ENCODE data around the gene NRROS. TPM values are rescaled to one million over a fixed set of nuclear protein-coding genes. Genes with fewer than 3 reads are reported as not detected.

The NRROS gene
- total RNA-seq, 1 experiment from 2014 or later: 0.07 TPM

DNA sequence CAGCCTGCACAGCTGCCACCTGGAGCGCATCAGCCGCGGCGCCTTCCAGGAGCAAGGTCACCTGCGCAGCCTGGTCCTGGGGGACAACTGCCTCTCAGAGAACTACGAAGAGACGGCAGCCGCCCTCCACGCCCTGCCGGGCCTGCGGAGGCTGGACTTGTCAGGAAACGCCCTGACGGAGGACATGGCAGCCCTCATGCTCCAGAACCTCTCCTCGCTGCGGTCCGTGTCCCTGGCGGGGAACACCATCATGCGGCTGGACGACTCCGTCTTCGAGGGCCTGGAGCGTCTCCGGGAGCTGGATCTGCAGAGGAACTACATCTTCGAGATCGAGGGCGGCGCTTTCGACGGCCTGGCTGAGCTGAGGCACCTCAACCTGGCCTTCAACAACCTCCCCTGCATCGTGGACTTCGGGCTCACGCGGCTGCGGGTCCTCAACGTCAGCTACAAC is 20.4 kb downstream of the NRROS start:
- no peak for TF ChIP-seq CTCF (conservative IDR thresholded peaks at IDR 0.05; ENCODE audit: low read depth, low read length)
- TF ChIP-seq EZH2phosphoT487 (IDR thresholded peaks at IDR 0.05; ENCODE audit: borderline replicate concordance, low read length): no peak
- no peak for TF ChIP-seq EZH2 (IDR thresholded peaks at IDR 0.05; ENCODE audit: low read length, unreplicated experiment)
- DNase-seq (no peak), ATAC-seq (no peak)
- H3K9me2 ChIP-seq (replicated peaks; ENCODE audit: low read length): no peaks in the 10 kb centered on the region
- no peak overlapping the region for H3K4me2 ChIP-seq (ENCODE audit: low read length)
- H3F3A ChIP-seq (ENCODE audit: low read length, unreplicated experiment): no peaks in the 10 kb centered on the region
- no peaks in the 10 kb centered on the region for H3K27me3 ChIP-seq (ENCODE audit: low read length)
- BruUV-seq (replicated peaks): no TSS peak
- ChIA-PET CTCF (no interaction called here), POLR2A (ENCODE audit: unreplicated experiment) (no interaction called here)
- no peak overlapping the region for H2AFZ ChIP-seq (ENCODE audit: low read length)
- intact Hi-C loops (cut with micrococcal nuclease): no loop called here
- no peaks in the 10 kb centered on the region for H3K79me2 ChIP-seq (ENCODE audit: low read length)
- no peak overlapping the region for H3K27ac ChIP-seq (ENCODE audit: low read length)
- H4K20me1 ChIP-seq (ENCODE audit: low read length): no peaks in the 10 kb centered on the region
- H3K9me3 ChIP-seq (ENCODE audit: low read length): no peaks in the 10 kb centered on the region
- H3K4me3 ChIP-seq (ENCODE audit: low read length): no peak overlapping the region
- H3K4me1 ChIP-seq (ENCODE audit: insufficient read depth, low read length): no peaks in the 10 kb centered on the region
- H3K9ac ChIP-seq (ENCODE audit: low read length): no peak overlapping the region
- H3K36me3 ChIP-seq (ENCODE audit: low read depth, low read length): no peaks in the 10 kb centered on the region

DNA sequence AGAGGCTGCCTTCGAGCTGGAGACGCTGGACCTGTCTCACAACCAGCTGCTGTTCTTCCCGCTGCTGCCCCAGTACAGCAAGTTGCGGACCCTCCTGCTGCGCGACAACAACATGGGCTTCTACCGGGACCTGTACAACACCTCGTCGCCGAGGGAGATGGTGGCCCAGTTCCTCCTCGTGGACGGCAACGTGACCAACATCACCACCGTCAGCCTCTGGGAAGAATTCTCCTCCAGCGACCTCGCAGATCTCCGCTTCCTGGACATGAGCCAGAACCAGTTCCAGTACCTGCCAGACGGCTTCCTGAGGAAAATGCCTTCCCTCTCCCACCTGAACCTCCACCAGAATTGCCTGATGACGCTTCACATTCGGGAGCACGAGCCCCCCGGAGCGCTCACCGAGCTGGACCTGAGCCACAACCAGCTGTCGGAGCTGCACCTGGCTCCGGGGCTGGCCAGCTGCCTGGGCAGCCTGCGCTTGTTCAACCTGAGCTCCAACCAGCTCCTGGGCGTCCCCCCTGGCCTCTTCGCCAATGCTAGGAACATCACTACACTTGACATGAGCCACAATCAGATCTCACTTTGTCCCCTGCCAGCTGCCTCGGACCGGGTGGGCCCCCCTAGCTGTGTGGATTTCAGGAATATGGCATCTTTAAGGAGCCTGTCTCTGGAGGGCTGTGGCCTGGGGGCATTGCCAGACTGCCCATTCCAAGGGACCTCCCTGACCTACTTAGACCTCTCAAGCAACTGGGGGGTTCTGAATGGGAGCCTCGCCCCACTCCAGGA is 21.1 kb downstream of the NRROS start:
- BruUV-seq (replicated peaks): no TSS peak
- Histone ChIP-seq H3K4me2 (ENCODE audit: low read length) (no peak overlapping the region), H3K36me3 (ENCODE audit: low read depth, low read length) (no peaks in the 10 kb centered on the region), H3K4me3 (ENCODE audit: low read length) (no peak overlapping the region), H3K4me1 (ENCODE audit: insufficient read depth, low read length) (no peaks in the 10 kb centered on the region), H3K9ac (ENCODE audit: low read length) (no peak overlapping the region), H4K20me1 (ENCODE audit: low read length) (no peaks in the 10 kb centered on the region), H3K79me2 (ENCODE audit: low read length) (no peaks in the 10 kb centered on the region), H3F3A (ENCODE audit: low read length, unreplicated experiment) (no peaks in the 10 kb centered on the region), H2AFZ (ENCODE audit: low read length) (no peak overlapping the region), H3K27me3 (ENCODE audit: low read length) (no peaks in the 10 kb centered on the region), H3K9me3 (ENCODE audit: low read length) (no peaks in the 10 kb centered on the region), H3K27ac (ENCODE audit: low read length) (no peak overlapping the region), H3K9me2 (replicated peaks; ENCODE audit: low read length) (no peaks in the 10 kb centered on the region)
- intact Hi-C loops (cut with micrococcal nuclease): no loop called here
- TF ChIP-seq EZH2 (IDR thresholded peaks at IDR 0.05; ENCODE audit: low read length, unreplicated experiment) (no peak), EZH2phosphoT487 (IDR thresholded peaks at IDR 0.05; ENCODE audit: borderline replicate concordance, low read length) (no peak), CTCF (conservative IDR thresholded peaks at IDR 0.05; ENCODE audit: low read depth, low read length) (no peak)
- peak; percentile 36 for DNase-seq
- ChIA-PET POLR2A (ENCODE audit: unreplicated experiment) (no interaction called here), CTCF (no interaction called here)
- ATAC-seq: no peak

DNA sequence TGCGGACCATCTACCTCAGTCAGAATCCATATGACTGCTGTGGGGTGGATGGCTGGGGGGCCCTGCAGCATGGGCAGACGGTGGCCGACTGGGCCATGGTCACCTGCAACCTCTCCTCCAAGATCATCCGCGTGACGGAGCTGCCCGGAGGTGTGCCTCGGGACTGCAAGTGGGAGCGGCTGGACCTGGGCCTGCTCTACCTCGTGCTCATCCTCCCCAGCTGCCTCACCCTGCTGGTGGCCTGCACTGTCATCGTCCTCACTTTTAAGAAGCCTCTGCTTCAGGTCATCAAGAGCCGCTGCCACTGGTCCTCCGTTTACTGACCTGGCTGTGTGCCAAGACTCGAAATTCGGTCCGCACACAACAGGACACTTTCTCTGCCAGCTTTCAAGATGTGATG is 21.9 kb downstream of the NRROS start:
- POLR2A ChIA-PET (ENCODE audit: unreplicated experiment): no interaction called here
- no peaks in the 10 kb centered on the region for H3K27me3 ChIP-seq (ENCODE audit: low read length)
- H3K9ac ChIP-seq (ENCODE audit: low read length): no peak overlapping the region
- H3K4me2 ChIP-seq (ENCODE audit: low read length): no peak overlapping the region
- no peaks in the 10 kb centered on the region for H3K9me3 ChIP-seq (ENCODE audit: low read length)
- H3K4me1 ChIP-seq (ENCODE audit: insufficient read depth, low read length): no peaks in the 10 kb centered on the region
- no peak overlapping the region for H3K4me3 ChIP-seq (ENCODE audit: low read length)
- H3F3A ChIP-seq (ENCODE audit: low read length, unreplicated experiment): no peaks in the 10 kb centered on the region
- intact Hi-C loops (cut with micrococcal nuclease): no loop called here
- CTCF ChIA-PET: no interaction called here
- no peaks in the 10 kb centered on the region for H3K79me2 ChIP-seq (ENCODE audit: low read length)
- H4K20me1 ChIP-seq (ENCODE audit: low read length): no peaks in the 10 kb centered on the region
- peak; percentile 12; the same call in 1 of the 2 replicates for ATAC-seq
- no TSS peak for BruUV-seq (replicated peaks)
- no peak overlapping the region for H2AFZ ChIP-seq (ENCODE audit: low read length)
- H3K9me2 ChIP-seq (replicated peaks; ENCODE audit: low read length): no peaks in the 10 kb centered on the region
- H3K27ac ChIP-seq (ENCODE audit: low read length): no peak overlapping the region
- no peaks in the 10 kb centered on the region for H3K36me3 ChIP-seq (ENCODE audit: low read depth, low read length)
- TF ChIP-seq EZH2phosphoT487 (IDR thresholded peaks at IDR 0.05; ENCODE audit: borderline replicate concordance, low read length): no peak
- TF ChIP-seq EZH2 (IDR thresholded peaks at IDR 0.05; ENCODE audit: low read length, unreplicated experiment): no peak
- TF ChIP-seq CTCF (conservative IDR thresholded peaks at IDR 0.05; ENCODE audit: low read depth, low read length): no peak
- no peak for DNase-seq

Data from PC-3 (cell line).